Effector CD8-positive, alpha-beta T cell (primary cell): ENCODE data around the gene SUPT6H.

Experiments
- DNase-seq: peaks from one replicate; lab custom pipeline; 2025; lab: John Stamatoyannopoulos, UW

SUPT6H gene

DNA sequence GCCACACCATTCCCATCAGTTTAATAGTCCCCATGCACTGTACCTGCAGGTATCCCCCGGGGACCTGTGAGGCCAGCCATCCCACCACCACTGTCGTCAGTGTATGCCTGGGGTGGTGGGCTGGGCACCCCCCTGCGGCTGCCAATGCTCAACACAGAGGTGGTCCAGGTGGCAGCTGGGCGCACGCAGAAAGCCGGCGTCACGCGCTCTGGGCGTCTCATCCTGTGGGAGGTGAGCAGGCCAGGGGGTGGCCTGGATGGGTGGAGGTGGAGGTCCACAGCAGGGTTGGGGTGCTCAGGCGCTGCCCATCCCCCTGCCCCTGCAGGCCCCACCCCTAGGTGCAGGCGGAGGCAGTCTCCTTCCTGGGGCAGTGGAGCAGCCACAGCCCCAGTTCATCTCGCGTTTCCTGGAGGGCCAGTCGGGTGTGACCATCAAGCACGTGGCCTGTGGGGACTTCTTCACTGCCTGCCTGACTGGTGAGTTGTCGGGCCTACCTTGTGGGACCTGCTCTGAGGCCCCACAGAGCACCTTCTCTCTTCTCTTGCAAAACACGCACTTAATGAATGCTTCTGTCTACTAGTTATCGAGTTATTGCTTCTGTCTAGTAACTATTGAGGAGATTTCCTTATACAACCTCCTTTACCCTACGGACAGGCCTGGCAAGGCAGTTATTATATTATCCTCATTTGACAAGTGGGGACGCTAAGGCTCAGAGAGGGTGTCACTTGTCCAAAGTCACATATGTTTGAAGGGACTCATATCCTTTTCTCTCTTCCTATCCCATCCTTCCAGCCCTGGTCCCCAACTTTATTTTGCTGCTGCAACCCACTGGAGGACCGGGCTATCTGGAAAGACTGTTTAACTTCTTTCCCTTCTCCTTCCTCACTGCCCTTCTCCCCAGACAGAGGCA, 76.0 kb downstream of the SUPT6H start:
- DNase-seq: no peak

GRCh38 chr17:28738680-28739384, 76.8 kb downstream of the SUPT6H start:
- peak; percentile 46 for DNase-seq

DNA sequence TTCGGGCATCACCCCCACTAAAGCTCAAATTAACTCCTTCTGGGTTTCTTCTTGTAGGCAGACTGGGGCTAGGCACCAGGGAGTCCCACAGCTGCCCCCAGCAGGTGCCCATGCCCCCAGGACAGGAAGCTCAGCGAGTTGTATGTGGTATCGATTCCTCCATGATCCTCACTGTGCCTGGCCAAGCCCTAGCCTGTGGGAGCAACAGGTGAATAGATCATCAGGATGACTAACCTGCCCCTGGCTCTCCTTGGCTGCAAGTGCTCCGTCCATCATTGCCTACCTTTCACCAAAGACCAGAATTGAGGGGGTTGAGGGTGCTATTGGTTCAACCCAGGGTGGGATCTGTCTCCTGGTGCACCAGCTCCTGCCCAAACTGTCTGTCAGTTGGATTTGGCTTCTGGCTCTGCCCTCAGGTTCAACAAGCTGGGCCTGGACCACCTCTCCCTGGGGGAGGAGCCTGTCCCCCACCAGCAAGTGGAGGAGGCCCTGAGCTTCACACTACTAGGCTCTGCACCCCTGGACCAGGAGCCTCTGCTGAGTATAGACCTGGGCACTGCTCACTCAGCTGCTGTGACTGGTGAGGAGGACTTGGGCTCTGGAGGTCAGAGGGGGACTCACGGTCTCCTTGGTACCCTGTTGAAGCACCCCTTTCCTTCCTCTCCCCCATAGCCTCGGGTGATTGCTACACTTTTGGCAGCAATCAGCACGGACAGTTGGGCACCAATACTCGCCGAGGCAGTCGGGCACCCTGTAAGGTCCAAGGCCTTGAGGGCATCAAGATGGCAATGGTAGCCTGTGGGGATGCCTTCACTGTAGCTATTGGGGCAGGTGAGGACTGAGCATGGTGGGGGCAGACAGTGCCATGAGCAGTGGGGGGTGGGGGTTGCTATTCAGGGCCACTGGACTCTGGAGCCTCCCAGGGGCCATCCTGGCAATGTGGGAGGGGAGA, 78.7 kb downstream of the SUPT6H start:
- DNase-seq: no peak

GRCh38 chr17:28741358-28742349, 79.6 kb downstream of the SUPT6H start:
- DNase-seq: no peak

DNA sequence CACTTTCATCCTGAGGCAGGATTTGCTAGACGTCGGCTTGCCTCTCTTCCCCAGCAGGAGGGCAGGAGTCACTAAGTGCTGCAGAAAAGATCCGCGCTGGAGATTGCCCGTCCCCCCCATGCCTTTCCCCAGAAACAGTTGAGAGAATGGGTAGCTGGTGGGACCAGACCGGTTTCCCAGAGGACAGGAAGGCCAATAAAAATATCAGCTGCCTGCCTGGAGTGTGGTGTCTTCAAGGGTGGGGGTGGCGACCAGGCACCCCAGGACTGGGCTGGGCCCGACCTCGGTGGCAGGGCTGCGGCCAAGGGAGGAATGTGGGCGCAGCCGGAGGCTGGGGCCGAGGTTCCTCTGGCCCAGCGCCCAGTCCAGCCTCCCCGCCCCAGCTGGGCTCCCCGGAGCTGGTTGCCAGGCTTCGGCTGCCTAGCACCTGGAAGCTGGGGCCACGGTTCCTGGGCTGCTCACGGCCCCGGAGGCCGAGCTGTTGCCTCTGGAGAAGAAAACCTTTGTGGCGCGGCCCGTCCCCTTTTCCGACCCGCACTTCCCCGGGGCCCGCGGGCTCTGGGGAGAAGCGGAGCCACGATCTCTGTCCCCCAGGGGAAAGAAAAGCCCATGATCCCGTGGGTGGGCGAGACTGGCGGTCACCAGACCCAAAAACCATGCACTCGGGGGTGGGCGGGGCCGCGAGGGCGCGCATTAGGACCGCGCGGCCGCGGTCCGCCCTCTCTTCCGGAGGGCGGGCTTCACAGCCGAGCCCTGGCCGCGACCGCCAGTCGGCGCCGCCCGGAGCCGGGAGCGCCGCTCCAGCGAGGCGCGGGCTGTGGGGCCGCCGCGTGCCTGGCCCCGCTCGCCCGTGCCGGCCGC, 81.5 kb downstream of the SUPT6H start, which contains the start of gene TRAF4:
Gene TRAF4, plus strand, starts transcription at position 769 of the 861 bp plus-strand sequence. CDS start 102 bp downstream, outside the sequence.
- peak; percentile 55 for DNase-seq

DNA sequence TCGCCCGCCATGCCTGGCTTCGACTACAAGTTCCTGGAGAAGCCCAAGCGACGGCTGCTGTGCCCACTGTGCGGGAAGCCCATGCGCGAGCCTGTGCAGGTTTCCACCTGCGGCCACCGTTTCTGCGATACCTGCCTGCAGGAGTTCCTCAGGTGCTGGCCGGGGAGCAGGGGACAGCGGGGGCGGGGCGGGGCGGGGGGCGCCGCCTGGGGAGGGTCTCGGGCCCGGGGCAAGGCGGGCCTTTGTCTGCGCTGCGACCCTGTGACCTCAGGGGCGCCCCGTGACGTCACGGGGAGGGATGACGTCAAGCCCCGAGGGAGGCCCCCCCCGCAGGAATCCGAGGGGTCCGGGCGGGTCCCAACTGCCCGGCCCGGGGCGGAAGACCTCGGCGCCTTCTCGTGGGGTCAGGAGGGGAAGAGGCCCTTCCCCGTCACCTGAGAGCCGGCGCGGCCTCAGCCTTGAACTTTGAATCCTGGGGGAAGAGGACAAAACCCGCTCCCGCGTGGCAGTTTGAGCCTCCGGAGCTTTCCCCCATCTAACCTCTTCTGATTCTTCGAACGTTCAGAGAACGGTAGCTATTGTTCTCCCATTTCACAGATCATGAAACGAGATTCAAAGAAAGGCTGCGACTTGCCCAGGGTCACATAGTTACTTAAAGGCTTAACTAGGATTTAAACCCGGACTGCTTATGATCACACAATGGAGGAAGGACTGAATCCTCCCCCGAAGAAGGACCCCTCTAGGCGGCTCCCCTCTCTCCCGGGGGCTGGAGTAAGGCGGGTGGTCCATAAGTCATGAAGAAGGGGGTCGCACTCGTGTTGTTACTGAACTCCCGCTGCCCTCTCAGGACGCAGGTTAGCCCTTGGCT, 82.3 kb downstream of the SUPT6H start:
- DNase-seq: peak; percentile 57

- DNase-seq: no peak
These were observed 83.2 kb downstream of the SUPT6H start for GRCh38 chr17:28744972-28745785.

- no peak for DNase-seq
These were observed 83.9 kb downstream of the SUPT6H start for GRCh38 chr17:28745786-28746411.

DNA sequence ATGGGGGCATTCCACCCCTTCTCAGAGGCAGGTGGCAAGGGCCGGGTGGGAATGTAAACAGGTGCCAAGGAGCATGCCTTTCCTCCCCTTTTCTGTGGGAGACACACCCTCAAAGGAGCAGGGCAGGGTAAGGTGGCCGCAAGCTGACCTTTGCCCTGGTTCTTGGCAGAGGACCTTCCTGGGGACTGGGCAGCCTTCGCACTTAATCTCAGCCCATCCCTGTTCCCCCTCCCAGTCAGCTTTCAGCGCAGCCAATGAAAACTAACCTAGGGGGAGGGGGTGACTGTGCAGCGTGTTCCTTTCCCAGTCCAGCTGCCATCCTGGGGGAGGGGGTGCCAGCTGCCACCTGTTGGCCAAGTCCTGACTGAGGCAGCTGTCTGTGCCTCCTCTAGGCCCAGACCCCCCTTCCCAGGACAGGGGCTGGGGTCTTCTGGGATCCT, 84.6 kb downstream of the SUPT6H start:
- DNase-seq: no peak

DNA sequence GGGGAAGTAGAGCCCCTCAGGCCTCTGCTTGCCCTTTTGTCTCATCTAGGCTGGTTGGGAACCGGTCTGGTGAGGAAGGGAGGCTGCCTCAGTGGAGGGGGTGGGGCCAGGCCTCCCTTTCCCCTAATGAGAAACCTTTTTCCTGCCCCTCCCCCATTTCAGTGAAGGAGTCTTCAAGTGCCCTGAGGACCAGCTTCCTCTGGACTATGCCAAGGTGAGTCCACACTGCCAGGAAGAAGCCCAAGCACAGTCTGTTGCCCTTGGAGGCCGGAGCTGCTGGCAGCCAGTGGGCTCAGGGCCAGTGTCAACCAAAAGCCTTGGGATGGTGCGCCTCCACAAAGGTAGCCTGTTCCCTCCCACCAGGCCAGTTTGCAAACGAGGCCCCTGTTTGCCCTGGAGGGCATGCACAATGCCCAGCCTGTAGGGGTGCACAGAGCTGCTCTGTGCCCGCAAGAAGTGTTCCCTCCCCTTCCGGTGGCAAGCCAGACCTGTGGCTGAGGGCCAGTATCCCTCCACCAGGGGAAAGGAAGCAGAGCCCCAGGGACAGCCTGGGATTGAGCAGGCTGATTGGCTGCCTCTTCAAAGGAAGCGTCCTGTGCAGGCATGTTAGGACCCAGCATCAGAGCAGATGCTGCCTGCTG, 85.2 kb downstream of the SUPT6H start:
- DNase-seq: no peak

DNA sequence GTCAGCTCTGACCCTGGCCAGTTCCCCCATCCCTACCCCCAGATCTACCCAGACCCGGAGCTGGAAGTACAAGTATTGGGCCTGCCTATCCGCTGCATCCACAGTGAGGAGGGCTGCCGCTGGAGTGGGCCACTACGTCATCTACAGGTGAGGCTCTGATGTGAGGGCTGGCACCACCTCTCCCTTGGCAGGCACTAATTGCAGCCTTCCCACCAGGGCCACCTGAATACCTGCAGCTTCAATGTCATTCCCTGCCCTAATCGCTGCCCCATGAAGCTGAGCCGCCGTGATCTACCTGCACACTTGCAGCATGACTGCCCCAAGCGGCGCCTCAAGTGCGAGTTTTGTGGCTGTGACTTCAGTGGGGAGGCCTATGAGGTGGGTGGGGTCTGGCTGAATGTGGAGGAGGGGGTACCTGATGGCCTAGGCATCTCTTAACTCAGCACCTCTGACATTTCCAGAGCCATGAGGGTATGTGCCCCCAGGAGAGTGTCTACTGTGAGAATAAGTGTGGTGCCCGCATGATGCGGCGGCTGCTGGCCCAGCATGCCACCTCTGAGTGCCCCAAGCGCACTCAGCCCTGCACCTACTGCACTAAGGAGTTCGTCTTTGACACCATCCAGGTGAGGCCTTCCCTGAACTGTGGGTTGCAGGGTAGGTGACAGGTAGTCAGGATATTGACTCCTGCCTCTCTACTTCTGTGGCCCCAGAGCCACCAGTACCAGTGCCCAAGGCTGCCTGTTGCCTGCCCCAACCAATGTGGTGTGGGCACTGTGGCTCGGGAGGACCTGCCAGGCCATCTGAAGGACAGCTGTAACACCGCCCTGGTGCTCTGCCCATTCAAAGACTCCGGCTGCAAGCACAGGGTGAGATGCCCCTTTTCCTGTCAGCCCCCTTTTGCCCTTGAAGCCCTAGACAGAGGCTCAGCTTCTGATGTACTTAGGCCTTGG, 86.1 kb downstream of the SUPT6H start:
- no peak for DNase-seq

GRCh38 chr17:28748852-28749515, 87.0 kb downstream of the SUPT6H start:
- DNase-seq: no peak

- DNase-seq: no peak
These were observed 87.6 kb downstream of the SUPT6H start for GRCh38 chr17:28749516-28750177.
